Stimulated activated CD4-positive, alpha-beta T cell treated with anti-CD3 and anti-CD28 coated beads, Interleukin-12 subunit alpha, Interleukin-12 subunit beta, amount 100 ng/mL, for 48 hours (primary cell): ENCODE measurements around the gene PSMA8.
"Not testable (repeated sequence)": the region's sequence is repeated elsewhere in the genome, so short reads cannot be mapped to it uniquely, and the experiment has no call there.

Source experiments
- DNase-seq, 3 donors: peaks; one replicate each; pipeline ENCODE4 v3.0.0-alpha.2; 2020; ENCODE audit warnings: low read depth in 2 of 3, low spot score in 1 of 3

Gene PSMA8

GRCh38 chr18:26228562-26229260 lies 95.0 kb downstream of the PSMA8 start:
- DNase-seq = no peak

DNA sequence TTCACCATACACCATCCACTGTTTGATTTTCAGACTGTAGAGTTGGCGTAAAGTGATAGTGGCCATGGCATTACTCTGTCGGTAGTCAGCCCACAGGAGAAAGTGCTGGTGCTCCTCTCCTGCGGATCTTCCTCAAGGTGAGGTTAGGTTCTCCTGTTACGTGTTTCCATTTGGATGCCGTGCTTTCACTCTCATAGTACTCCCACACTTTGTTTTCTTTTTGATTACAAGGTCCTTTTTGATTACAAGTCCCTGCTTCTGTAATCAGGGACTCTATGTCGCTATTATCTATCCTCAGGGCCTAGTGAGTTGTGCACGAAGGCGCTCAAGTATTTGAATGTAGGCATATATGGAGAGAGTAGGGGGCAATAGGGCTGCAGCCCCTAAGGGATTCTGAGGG lies 96.8 kb downstream of the PSMA8 start:
- DNase-seq = no peak

GRCh38 chr18:26233208-26233607 lies 99.5 kb downstream of the PSMA8 start:
- no peak for DNase-seq

DNA sequence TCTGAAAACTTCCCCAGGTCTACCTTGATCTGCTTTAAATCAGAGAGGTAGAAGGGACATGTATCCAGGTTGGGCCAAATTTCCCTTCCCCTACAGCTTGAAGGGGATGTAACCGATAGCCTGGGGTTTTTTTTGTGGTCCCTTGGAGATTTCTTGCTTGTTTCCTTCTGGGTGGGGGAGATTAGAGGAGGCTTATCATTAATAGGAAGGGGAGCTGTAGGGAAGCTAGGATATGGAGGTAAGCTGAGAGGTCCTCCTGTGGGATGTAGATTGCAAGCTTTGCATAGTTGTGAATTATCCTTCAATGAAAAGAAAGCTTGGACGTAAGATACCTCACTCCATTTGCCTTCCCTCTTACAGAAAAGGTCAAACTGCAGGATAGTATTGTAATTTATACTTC lies 103.7 kb downstream of the PSMA8 start:
- DNase-seq = not testable (repeated sequence)

- DNase-seq = not testable (repeated sequence)
Measured at GRCh38 chr18:26238718-26239117, 105.0 kb downstream of the PSMA8 start.

DNA sequence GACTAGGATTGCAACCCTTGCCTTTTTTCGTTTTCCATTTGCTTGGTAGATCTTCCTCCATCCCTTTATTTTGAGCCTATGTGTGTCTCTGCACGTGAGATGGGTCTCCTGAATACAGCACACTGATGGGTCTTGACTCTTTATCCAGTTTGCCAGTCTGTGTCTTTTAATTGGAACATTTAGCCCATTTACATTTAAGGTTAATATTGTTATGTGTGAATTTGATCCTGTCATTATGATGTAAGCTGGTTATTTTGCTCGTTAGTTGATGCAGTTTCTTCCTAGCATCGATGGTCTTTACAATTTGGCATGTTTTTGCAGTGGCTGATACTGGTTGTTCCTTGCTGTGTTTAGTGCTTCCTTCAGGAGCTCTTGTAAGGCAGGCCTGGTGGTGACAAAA lies 108.7 kb downstream of the PSMA8 start:
- DNase-seq = not testable (repeated sequence)
